Uterus (tissue), 4 donors: ENCODE measurements around the gene TMEM52B. TPM values are rescaled to one million over a fixed set of nuclear protein-coding genes. Genes with fewer than 3 reads are reported as not detected.
A peak's percentile ranks its signal among the peaks of the same experiment; 100 is the strongest.

Experiments used
- DNase-seq, 2 donors: peaks; one replicate each; pipeline ENCODE4 v3.0.0-alpha.2; 2019 to 2020
- H3K27ac ChIP-seq, 2 donors: fragments of 200-600 bp; sonication (generic); 1 replicate in 1 of 2; 2 replicates in 1 of 2; pipeline ENCODE4 v1.5.1; 2016 to 2018
- H3K27me3 ChIP-seq, 2 donors: fragments of 200-600 bp; sonication (generic); one replicate each; pipeline ENCODE4 v1.5.1; 2018 to 2019; ENCODE audit warnings: control low read depth in 1 of 2
- H3K36me3 ChIP-seq, 2 donors: fragments of 200-600 bp; sonication (generic); one replicate each; pipeline ENCODE4 v1.5.1; 2019; ENCODE audit warnings: control low read depth in 1 of 2
- H3K4me1 ChIP-seq, 2 donors: fragments of 200-600 bp; sonication (generic); one replicate each; pipeline ENCODE4 v1.5.1; 2018 to 2019; ENCODE audit warnings: control low read depth in 1 of 2
- H3K4me3 ChIP-seq, 2 donors: fragments of 200-600 bp; sonication (generic); 1 replicate in 1 of 2; 2 replicates in 1 of 2; pipeline ENCODE4 v1.5.1; 2018 to 2019; ENCODE audit warnings: mild to moderate bottlenecking in 1 of 2
- H3K9me3 ChIP-seq, 2 donors: fragments of 200-600 bp; sonication (generic); one replicate each; pipeline ENCODE4 v1.5.1; 2019; ENCODE audit warnings: control low read depth in 1 of 2
- POLR2A ChIP-seq, 2 donors: fragments of 450-650 bp; IDR thresholded peaks; one replicate each; pipeline ENCODE4 v1.6.1; 2016; ENCODE audit warnings: antibody characterized with exemption in 2 of 2, mild to moderate bottlenecking in 1 of 2, moderate library complexity in 1 of 2
- intact Hi-C: fragments of 100-400 bp; cut with DNase I; formaldehyde crosslinking; loops from one replicate; pipeline ENCODE4 v1.15.1; 2023; ENCODE audit warnings: low total_unique reads
- total RNA-seq, 4 donors: library from RNA; depleted of rRNA in 3 of 4; stranded (reverse); fragments of >200 nt in 3 of 4; gene quantifications; one replicate each; pipeline versions ENCODE4 v1.1.0 to v1.2.4, GENCODE V29; 2014 to 2023
- TF ChIP-seq, protein P1 (sequence below), 4 experiments: fragments of 200-600 bp in 2 of 4; fragments of 450-650 bp in 2 of 4; sonication (generic) in 2 of 4; IDR thresholded peaks; one replicate each; pipeline ENCODE4 v1.5.1; 2016 to 2019; ENCODE audit warnings: antibody characterized with exemption in 4 of 4, mild to moderate bottlenecking in 2 of 4, moderate library complexity in 1 of 4
- donor health status: DM: yes; HTN: yes; CAD: no.

TMEM52B gene
- total RNA-seq, 4 donors from 2014 or later, result not detected

DNA sequence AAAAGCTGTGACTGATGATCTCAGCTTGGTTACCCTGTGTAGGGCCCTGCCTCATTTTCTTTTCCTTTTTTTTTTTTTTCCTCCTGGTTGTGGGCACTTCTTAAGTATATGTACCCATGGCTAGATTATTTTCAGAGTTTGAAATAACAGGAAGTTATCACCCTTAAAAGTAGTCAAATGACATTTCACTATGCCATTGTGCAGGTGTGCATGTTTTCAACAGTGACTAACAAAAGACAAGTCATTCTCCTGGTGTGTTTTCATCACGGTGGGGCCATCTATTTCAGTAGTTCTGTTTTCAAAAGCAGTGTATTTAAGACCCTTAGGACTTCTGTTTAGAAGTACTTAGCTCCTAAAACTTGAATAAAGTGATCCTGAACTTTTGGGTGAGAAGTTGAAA lies 48.8 kb downstream of the TMEM52B start:
- Histone ChIP-seq H3K27ac (no peak overlapping the region), H3K4me3 (no peak overlapping the region), H3K36me3 (no peaks in the 10 kb centered on the region), H3K4me1 (no peaks in the 10 kb centered on the region), H3K27me3 (no peaks in the 10 kb centered on the region), H3K9me3 (no peaks in the 10 kb centered on the region)
- intact Hi-C loops, result no loop called here
- no peak for TF ChIP-seq POLR2A (IDR thresholded peaks at IDR 0.05)
- TF ChIP-seq, protein P1, sequence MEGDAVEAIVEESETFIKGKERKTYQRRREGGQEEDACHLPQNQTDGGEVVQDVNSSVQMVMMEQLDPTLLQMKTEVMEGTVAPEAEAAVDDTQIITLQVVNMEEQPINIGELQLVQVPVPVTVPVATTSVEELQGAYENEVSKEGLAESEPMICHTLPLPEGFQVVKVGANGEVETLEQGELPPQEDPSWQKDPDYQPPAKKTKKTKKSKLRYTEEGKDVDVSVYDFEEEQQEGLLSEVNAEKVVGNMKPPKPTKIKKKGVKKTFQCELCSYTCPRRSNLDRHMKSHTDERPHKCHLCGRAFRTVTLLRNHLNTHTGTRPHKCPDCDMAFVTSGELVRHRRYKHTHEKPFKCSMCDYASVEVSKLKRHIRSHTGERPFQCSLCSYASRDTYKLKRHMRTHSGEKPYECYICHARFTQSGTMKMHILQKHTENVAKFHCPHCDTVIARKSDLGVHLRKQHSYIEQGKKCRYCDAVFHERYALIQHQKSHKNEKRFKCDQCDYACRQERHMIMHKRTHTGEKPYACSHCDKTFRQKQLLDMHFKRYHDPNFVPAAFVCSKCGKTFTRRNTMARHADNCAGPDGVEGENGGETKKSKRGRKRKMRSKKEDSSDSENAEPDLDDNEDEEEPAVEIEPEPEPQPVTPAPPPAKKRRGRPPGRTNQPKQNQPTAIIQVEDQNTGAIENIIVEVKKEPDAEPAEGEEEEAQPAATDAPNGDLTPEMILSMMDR (IDR thresholded peaks at IDR 0.05), result no peak
- no peak for DNase-seq

DNA sequence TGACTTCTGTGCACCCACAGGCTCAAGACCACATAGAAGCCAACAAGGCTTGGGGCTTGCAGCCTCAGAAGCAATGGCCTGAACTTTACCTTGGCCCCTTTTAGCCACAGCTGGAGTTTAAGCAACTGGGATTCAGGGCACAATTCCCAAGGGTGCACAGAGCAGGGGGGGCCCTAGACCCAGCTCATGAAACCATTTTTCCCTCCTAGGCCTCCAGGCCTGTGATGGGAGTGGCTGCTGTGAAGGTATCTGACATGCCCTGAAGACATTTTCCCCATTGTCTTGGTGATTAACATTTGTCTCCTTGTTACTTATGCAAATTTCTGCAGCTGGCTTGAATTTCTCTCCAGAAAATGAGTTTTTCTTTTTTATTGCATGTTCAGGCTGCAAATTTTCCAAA lies 55.7 kb downstream of the TMEM52B start:
- intact Hi-C loops, result no loop called here
- TF ChIP-seq, protein P1 (IDR thresholded peaks at IDR 0.05), result no peak
- no peak for TF ChIP-seq POLR2A (IDR thresholded peaks at IDR 0.05)
- Histone ChIP-seq H3K4me3 (no peak overlapping the region), H3K36me3 (no peaks in the 10 kb centered on the region), H3K27me3 (no peaks in the 10 kb centered on the region), H3K4me1 (no peaks in the 10 kb centered on the region), H3K9me3 (no peaks in the 10 kb centered on the region), H3K27ac (no peak overlapping the region)
- DNase-seq, result no peak

DNA sequence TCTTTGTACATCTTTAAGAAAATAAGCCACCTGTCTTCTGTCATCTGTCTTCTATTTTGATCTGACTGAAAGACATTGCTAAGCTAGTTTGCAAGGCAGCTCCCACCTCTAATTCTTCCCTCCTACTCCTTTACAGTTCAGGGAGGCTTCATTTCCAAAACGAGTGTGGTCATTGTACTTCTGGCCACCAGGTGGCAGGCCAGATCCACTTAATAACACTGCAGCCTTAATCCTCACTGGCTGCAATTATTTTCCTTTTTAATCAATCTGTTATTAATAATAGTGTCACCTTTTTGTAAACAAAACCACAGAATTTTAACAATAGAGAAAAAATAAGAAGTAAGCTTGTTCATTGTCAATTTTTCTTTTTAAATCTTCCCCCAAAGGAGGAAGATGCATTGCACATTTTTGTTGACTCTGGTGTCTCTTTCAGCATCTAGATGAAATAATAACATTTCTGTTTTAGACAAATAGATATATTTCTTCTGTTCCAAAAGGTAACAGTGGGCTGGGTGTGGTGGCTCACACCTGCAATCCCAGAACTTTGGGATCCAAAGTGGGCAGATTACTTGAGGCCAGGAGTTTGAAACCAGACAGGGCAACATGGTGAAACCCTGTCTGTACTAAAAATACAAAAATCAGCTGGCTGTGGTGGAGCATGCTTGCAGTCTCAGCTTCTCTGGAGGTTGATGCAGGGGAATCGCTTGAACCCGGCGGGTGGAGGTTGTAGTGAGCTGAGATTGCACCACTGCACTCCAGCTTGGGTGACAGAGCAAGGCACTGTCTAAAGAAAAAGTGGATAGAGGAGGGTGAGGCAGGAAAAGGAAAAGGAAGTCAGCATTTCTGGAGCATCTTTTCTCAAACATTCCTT lies 57.2 kb downstream of the TMEM52B start:
- Histone ChIP-seq H3K4me1 (no peaks in the 10 kb centered on the region), H3K9me3 (no peaks in the 10 kb centered on the region), H3K4me3 (no peak overlapping the region), H3K36me3 (no peaks in the 10 kb centered on the region), H3K27me3 (no peaks in the 10 kb centered on the region), H3K27ac (no peak overlapping the region)
- DNase-seq, result peak in 1 of 2 donors; percentile 27
- intact Hi-C loops, result no loop called here
- TF ChIP-seq, protein P1 (IDR thresholded peaks at IDR 0.05), result peak; percentile 55 to 84 (median 78)
- no peak for TF ChIP-seq POLR2A (IDR thresholded peaks at IDR 0.05)

DNA sequence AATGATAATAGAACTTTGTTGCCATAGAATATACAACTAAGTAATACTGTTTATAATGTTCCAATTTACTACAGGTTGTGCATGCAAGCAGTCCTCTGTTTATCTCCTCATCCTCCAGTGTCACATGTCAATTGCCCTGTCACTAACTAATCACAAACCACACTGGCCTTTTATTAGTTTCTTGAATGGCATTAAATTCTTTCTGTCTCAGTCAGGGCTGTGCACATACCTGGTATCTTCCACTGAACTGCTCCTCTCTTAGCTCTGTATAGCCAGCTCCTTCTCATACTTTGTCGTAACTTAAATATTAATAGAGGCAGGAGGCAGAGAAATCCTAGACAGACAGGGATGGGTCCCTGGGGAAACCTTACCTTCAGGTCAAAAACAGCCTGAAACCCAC lies 57.9 kb downstream of the TMEM52B start:
- DNase-seq, result no peak
- H3K27ac ChIP-seq, result no peak overlapping the region
- H3K9me3 ChIP-seq, result no peaks in the 10 kb centered on the region
- H3K36me3 ChIP-seq, result no peaks in the 10 kb centered on the region
- H3K4me1 ChIP-seq, result no peaks in the 10 kb centered on the region
- intact Hi-C loops, result no loop called here
- H3K4me3 ChIP-seq, result no peak overlapping the region
- no peaks in the 10 kb centered on the region for H3K27me3 ChIP-seq
- TF ChIP-seq, protein P1 (IDR thresholded peaks at IDR 0.05), result no peak
- no peak for TF ChIP-seq POLR2A (IDR thresholded peaks at IDR 0.05)

DNA sequence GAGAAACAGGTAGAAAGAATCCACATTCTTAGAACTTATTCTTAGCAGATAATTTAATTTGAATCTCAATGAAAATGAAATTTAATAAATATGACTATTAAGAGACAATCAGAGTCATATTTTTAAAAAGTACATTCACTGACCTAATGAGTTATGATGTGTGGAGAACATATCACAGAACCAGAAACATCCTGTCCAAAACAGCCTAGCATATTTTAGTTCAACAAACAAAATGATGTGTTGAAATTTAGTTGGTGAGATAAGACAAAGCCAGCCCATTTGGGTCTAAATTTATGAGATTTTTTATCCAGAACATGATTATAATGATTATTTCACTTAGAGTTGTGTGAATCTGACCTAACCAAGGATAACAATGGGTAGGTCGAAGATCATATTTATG lies 59.7 kb downstream of the TMEM52B start:
- no peaks in the 10 kb centered on the region for H3K36me3 ChIP-seq
- no peaks in the 10 kb centered on the region for H3K27me3 ChIP-seq
- TF ChIP-seq, protein P1 (IDR thresholded peaks at IDR 0.05), result no peak
- TF ChIP-seq POLR2A (IDR thresholded peaks at IDR 0.05), result no peak
- H3K4me1 ChIP-seq, result no peaks in the 10 kb centered on the region
- no peak overlapping the region for H3K27ac ChIP-seq
- no peaks in the 10 kb centered on the region for H3K9me3 ChIP-seq
- no peak for DNase-seq
- intact Hi-C loops, result no loop called here
- no peak overlapping the region for H3K4me3 ChIP-seq
